ENCODE data around the gene TRRAP. TPM values are rescaled to one million over a fixed set of nuclear protein-coding genes. Genes with fewer than 3 reads are reported as not detected.

The TRRAP gene
- total and polyA plus RNA-seq, 5 donors from 2014 or later: 2.9 to 66.5 (median 3.8) TPM

DNA sequence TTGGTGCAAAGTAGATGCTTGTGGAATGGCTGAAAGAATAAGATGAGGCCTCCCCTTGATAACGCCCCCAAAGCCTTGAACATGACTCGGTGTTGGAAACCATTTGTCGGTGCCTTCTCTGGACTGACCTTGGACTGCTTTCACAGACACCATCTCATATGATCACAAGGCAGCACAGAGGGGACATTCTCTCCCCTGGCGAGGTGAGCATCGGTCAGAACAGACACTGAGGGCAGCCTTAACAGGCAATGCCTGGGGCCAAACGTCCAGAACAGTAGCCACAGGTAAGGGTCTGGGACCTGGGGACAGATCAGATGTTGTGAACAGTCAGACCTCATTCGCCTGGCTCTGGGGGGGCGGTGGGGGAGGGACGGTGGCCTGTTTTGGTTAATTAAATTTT is 2.8 kb upstream of the TRRAP start:
- H3K27me3 Mint-ChIP-seq: peaks cover 36% of the 10 kb centered on the region
- ATAC-seq (ENCODE audit: low read depth in 2 of 2): no peak
- H3K4me3 Mint-ChIP-seq: peak overlapping the region in 2 of 4 donors; percentile 75 to 83
- Histone ChIP-seq H3K27me3 (ENCODE audit: control insufficient read depth, insufficient read depth, low read length) (no peaks in the 10 kb centered on the region), H3K36me3 (ENCODE audit: control insufficient read depth, insufficient read depth, low read length) (no peaks in the 10 kb centered on the region), H3K9me3 (ENCODE audit: control insufficient read depth in 2 of 2, low read length in 2 of 2) (no peaks in the 10 kb centered on the region), H3K4me1 (ENCODE audit: control insufficient read depth, insufficient read depth, low read length, poor library complexity, severe bottlenecking) (peaks cover 20% of the 10 kb centered on the region), H3K4me3 (ENCODE audit: low read depth, low read length) (no peak overlapping the region), H3K27ac (ENCODE audit: insufficient read depth, low read length, poor library complexity, severe bottlenecking) (no peak overlapping the region)
- H3K4me1 Mint-ChIP-seq: peaks cover 4 to 15% (median 11%) of the 10 kb centered on the region in 4 donors
- H3K27ac Mint-ChIP-seq: no peak overlapping the region
- DNase-seq: no peak
- no peaks in the 10 kb centered on the region for H3K9me3 Mint-ChIP-seq
- no peaks in the 10 kb centered on the region for H3K36me3 Mint-ChIP-seq

- DNase-seq (no peak), ATAC-seq (ENCODE audit: low read depth in 2 of 2) (no peak)
- Histone ChIP-seq H3K4me1 (ENCODE audit: control insufficient read depth, insufficient read depth, low read length, poor library complexity, severe bottlenecking) (peaks cover 21% of the 10 kb centered on the region), H3K27ac (ENCODE audit: insufficient read depth, low read length, poor library complexity, severe bottlenecking) (no peak overlapping the region), H3K4me3 (ENCODE audit: low read depth, low read length) (no peak overlapping the region), H3K9me3 (ENCODE audit: control insufficient read depth in 2 of 2, low read length in 2 of 2) (no peaks in the 10 kb centered on the region), H3K27me3 (ENCODE audit: control insufficient read depth, insufficient read depth, low read length) (no peaks in the 10 kb centered on the region), H3K36me3 (ENCODE audit: control insufficient read depth, insufficient read depth, low read length) (peaks cover 8% of the 10 kb centered on the region)
- H3K27ac Mint-ChIP-seq: peak overlapping the region in 1 of 3 donors; percentile 56
- peaks cover 6 to 29% (median 18%) of the 10 kb centered on the region in 4 donors for H3K4me1 Mint-ChIP-seq
- H3K36me3 Mint-ChIP-seq: peaks cover 7% of the 10 kb centered on the region
- no peaks in the 10 kb centered on the region for H3K9me3 Mint-ChIP-seq
- H3K27me3 Mint-ChIP-seq: peaks cover 27% of the 10 kb centered on the region
- peak overlapping the region; percentile 71 to 83 (median 78) for H3K4me3 Mint-ChIP-seq
These were observed 1.2 kb upstream of the TRRAP start for GRCh38 chr7:98877146-98877545.

DNA sequence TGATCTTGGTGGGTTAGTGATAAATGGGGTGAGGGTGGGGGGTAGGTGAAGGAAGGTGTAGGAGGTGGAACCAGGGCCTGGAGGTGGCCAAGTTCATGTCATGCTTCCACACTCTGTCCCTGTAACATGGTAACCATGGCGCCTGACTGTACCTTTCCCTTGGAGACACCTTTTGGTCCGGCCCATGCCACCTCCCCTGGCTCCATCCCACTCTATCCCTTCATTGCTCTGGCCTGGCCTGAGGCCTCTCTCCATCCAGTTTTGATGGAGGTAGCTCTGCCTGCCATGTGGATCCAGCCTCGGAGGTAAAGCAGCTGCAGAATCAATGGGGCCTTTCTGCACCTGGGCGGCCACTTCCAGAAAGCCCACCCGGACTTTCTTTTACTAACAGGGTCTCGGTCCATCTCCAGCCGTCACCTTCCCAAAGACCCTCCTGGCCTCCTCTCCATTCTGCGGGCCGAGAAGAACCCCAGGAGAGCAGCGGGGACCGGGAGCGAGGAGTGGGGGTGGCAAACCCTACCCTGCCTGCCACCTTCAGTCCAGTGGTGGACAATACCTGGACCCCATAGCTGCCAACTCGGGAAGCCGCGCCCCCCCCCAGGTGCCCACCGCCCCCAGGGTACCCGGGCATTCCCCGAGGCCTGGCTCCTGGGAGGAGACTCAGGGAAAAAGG is 504 bp upstream of the TRRAP start:
- peaks cover 21% of the 10 kb centered on the region for H3K4me1 ChIP-seq (ENCODE audit: control insufficient read depth, insufficient read depth, low read length, poor library complexity, severe bottlenecking)
- no peak for DNase-seq
- H3K9me3 Mint-ChIP-seq: no peaks in the 10 kb centered on the region

GRCh38 chr7:98879198-98879978 is 1.1 kb downstream of the TRRAP start:
- Mint-ChIP-seq H3K27ac (peak overlapping the region; percentile 95 to 96 (median 95)), H3K9me3 (no peaks in the 10 kb centered on the region), H3K4me1 (peaks cover 6 to 42% (median 26%) of the 10 kb centered on the region in 4 donors), H3K4me3 (peak overlapping the region; percentile 96 to 98 (median 98)), H3K36me3 (peaks cover 12% of the 10 kb centered on the region), H3K27me3 (peaks cover 15% of the 10 kb centered on the region)
- H3K27me3 ChIP-seq (ENCODE audit: control insufficient read depth, insufficient read depth, low read length): no peaks in the 10 kb centered on the region
- ATAC-seq (ENCODE audit: low read depth in 2 of 2): peak; percentile 85 to 89
- peak; percentile 56 to 91 (median 76) for DNase-seq
- H3K36me3 ChIP-seq (ENCODE audit: control insufficient read depth, insufficient read depth, low read length): peaks cover 30% of the 10 kb centered on the region
- peaks cover 21% of the 10 kb centered on the region for H3K4me1 ChIP-seq (ENCODE audit: control insufficient read depth, insufficient read depth, low read length, poor library complexity, severe bottlenecking)
- H3K27ac ChIP-seq (ENCODE audit: insufficient read depth, low read length, poor library complexity, severe bottlenecking): peak overlapping the region; percentile 84
- H3K4me3 ChIP-seq (ENCODE audit: low read depth, low read length): peak overlapping the region; percentile 89
- H3K9me3 ChIP-seq (ENCODE audit: control insufficient read depth in 2 of 2, low read length in 2 of 2): no peaks in the 10 kb centered on the region

More for the DNA sequence above, 504 bp upstream of the TRRAP start:
- Mint-ChIP-seq H3K27ac (peak overlapping the region in 1 of 3 donors; percentile 56), H3K4me1 (peaks cover 6 to 32% (median 21%) of the 10 kb centered on the region in 4 donors), H3K36me3 (peaks cover 9% of the 10 kb centered on the region), H3K4me3 (peak overlapping the region; percentile 71 to 83 (median 77)), H3K27me3 (peaks cover 22% of the 10 kb centered on the region)
- Histone ChIP-seq H3K4me3 (ENCODE audit: low read depth, low read length) (no peak overlapping the region), H3K36me3 (ENCODE audit: control insufficient read depth, insufficient read depth, low read length) (peaks cover 14% of the 10 kb centered on the region), H3K9me3 (ENCODE audit: control insufficient read depth in 2 of 2, low read length in 2 of 2) (no peaks in the 10 kb centered on the region), H3K27me3 (ENCODE audit: control insufficient read depth, insufficient read depth, low read length) (no peaks in the 10 kb centered on the region), H3K27ac (ENCODE audit: insufficient read depth, low read length, poor library complexity, severe bottlenecking) (no peak overlapping the region)
- no peak for ATAC-seq (ENCODE audit: low read depth in 2 of 2)

- ATAC-seq (ENCODE audit: low read depth in 2 of 2): no peak
- H3K4me1 ChIP-seq (ENCODE audit: control insufficient read depth, insufficient read depth, low read length, poor library complexity, severe bottlenecking): peaks cover 23% of the 10 kb centered on the region
- H3K4me3 Mint-ChIP-seq: peak overlapping the region; percentile 96 to 98 (median 98)
These were observed 1.6 kb downstream of the TRRAP start for GRCh38 chr7:98879979-98880315.

GRCh38 chr7:98880485-98880884 is 2.2 kb downstream of the TRRAP start:
- no peaks in the 10 kb centered on the region for H3K27me3 ChIP-seq (ENCODE audit: control insufficient read depth, insufficient read depth, low read length)
- Mint-ChIP-seq H3K27ac (peak overlapping the region; percentile 91 to 96 (median 95)), H3K36me3 (peaks cover 12% of the 10 kb centered on the region), H3K9me3 (no peaks in the 10 kb centered on the region), H3K4me3 (peak overlapping the region; percentile 96 to 98 (median 98)), H3K27me3 (peaks cover 11% of the 10 kb centered on the region), H3K4me1 (peaks cover 6 to 42% (median 24%) of the 10 kb centered on the region in 4 donors)
- H3K4me3 ChIP-seq (ENCODE audit: low read depth, low read length): peak overlapping the region; percentile 89
- DNase-seq: no peak
- H3K27ac ChIP-seq (ENCODE audit: insufficient read depth, low read length, poor library complexity, severe bottlenecking): peak overlapping the region; percentile 84
- no peak for ATAC-seq (ENCODE audit: low read depth in 2 of 2)
- H3K36me3 ChIP-seq (ENCODE audit: control insufficient read depth, insufficient read depth, low read length): peaks cover 38% of the 10 kb centered on the region
- H3K9me3 ChIP-seq (ENCODE audit: control insufficient read depth in 2 of 2, low read length in 2 of 2): no peaks in the 10 kb centered on the region
- H3K4me1 ChIP-seq (ENCODE audit: control insufficient read depth, insufficient read depth, low read length, poor library complexity, severe bottlenecking): peaks cover 23% of the 10 kb centered on the region

More at GRCh38 chr7:98879979-98880315, 1.6 kb downstream of the TRRAP start:
- peaks cover 11% of the 10 kb centered on the region for H3K27me3 Mint-ChIP-seq
- DNase-seq: no peak
- Histone ChIP-seq H3K9me3 (ENCODE audit: control insufficient read depth in 2 of 2, low read length in 2 of 2) (no peaks in the 10 kb centered on the region), H3K36me3 (ENCODE audit: control insufficient read depth, insufficient read depth, low read length) (peaks cover 35% of the 10 kb centered on the region), H3K4me3 (ENCODE audit: low read depth, low read length) (peak overlapping the region; percentile 89), H3K27ac (ENCODE audit: insufficient read depth, low read length, poor library complexity, severe bottlenecking) (peak overlapping the region; percentile 84), H3K27me3 (ENCODE audit: control insufficient read depth, insufficient read depth, low read length) (no peaks in the 10 kb centered on the region)
- H3K4me1 Mint-ChIP-seq: peaks cover 6 to 42% (median 26%) of the 10 kb centered on the region in 4 donors
- H3K27ac Mint-ChIP-seq: peak overlapping the region; percentile 95 to 96 (median 95)
- H3K36me3 Mint-ChIP-seq: peaks cover 12% of the 10 kb centered on the region
- H3K9me3 Mint-ChIP-seq: no peaks in the 10 kb centered on the region

- H3K9me3 ChIP-seq (ENCODE audit: control insufficient read depth in 2 of 2, low read length in 2 of 2): no peaks in the 10 kb centered on the region
- ATAC-seq (ENCODE audit: low read depth in 2 of 2) (no peak), DNase-seq (no peak)
- Mint-ChIP-seq H3K27me3 (peaks cover 11% of the 10 kb centered on the region), H3K9me3 (no peaks in the 10 kb centered on the region), H3K4me1 (peaks cover 6 to 46% (median 28%) of the 10 kb centered on the region in 4 donors), H3K36me3 (peaks cover 12% of the 10 kb centered on the region), H3K4me3 (peak overlapping the region; percentile 28 to 70 (median 47)), H3K27ac (peak overlapping the region in 2 of 3 donors; percentile 52 to 55)
- H3K27ac ChIP-seq (ENCODE audit: insufficient read depth, low read length, poor library complexity, severe bottlenecking): peak overlapping the region; percentile 33
- H3K4me1 ChIP-seq (ENCODE audit: control insufficient read depth, insufficient read depth, low read length, poor library complexity, severe bottlenecking): peaks cover 26% of the 10 kb centered on the region
- peaks cover 41% of the 10 kb centered on the region for H3K36me3 ChIP-seq (ENCODE audit: control insufficient read depth, insufficient read depth, low read length)
- no peaks in the 10 kb centered on the region for H3K27me3 ChIP-seq (ENCODE audit: control insufficient read depth, insufficient read depth, low read length)
- H3K4me3 ChIP-seq (ENCODE audit: low read depth, low read length): peak overlapping the region; percentile 42
These were observed 3.4 kb downstream of the TRRAP start for GRCh38 chr7:98881561-98882315.
